ENCODE results near the gene AIPL1.

Gene AIPL1

GRCh38 chr17:6465206-6466003 is 30.5 kb upstream of the AIPL1 start:
- no peak for DNase-seq

GRCh38 chr17:6464446-6465041 is 29.6 kb upstream of the AIPL1 start:
- DNase-seq = no peak

- no peak for DNase-seq
Observed at GRCh38 chr17:6463616-6464445, 28.9 kb upstream of the AIPL1 start.

- DNase-seq = no peak
Observed at GRCh38 chr17:6462692-6463091, 27.8 kb upstream of the AIPL1 start.

GRCh38 chr17:6461792-6462524 is 27.0 kb upstream of the AIPL1 start:
- no peak for DNase-seq

GRCh38 chr17:6461246-6461645 is 26.3 kb upstream of the AIPL1 start:
- no peak for DNase-seq

GRCh38 chr17:6460531-6461161 is 25.7 kb upstream of the AIPL1 start:
- no peak for DNase-seq

- DNase-seq = no peak
Observed at GRCh38 chr17:6458460-6458950, 23.6 kb upstream of the AIPL1 start.

GRCh38 chr17:6457688-6458459 is 23.0 kb upstream of the AIPL1 start:
- DNase-seq = no peak

- peak in 1 of 2 donors; percentile 59 for DNase-seq
Observed at GRCh38 chr17:6456914-6457687, 22.2 kb upstream of the AIPL1 start.

- no peak for DNase-seq
Observed at GRCh38 chr17:6456321-6456720, 21.4 kb upstream of the AIPL1 start.

GRCh38 chr17:6455321-6455705 is 20.4 kb upstream of the AIPL1 start:
- DNase-seq = peak; percentile 12 to 55

- no peak for DNase-seq
Observed at GRCh38 chr17:6454495-6455320, 19.8 kb upstream of the AIPL1 start.

GRCh38 chr17:6453279-6454024 is 18.5 kb upstream of the AIPL1 start:
- no peak for DNase-seq

GRCh38 chr17:6452471-6453266 is 17.7 kb upstream of the AIPL1 start:
- DNase-seq = no peak

GRCh38 chr17:6450926-6451832 is 16.3 kb upstream of the AIPL1 start:
- DNase-seq = no peak

GRCh38 chr17:6449307-6449706 is 14.4 kb upstream of the AIPL1 start:
- DNase-seq = no peak

Measured in inflammatory macrophage (primary cell).